T follicular helper cell (primary cell): Measurements from ENCODE around the gene GRIA1.

Experiments
- DNase-seq: peaks from one replicate; pipeline ENCODE4 v3.0.0-alpha.2; 2020; ENCODE audit warnings: low read depth

GRIA1 gene

GRCh38 chr5:153551537-153552079 lies 61.1 kb downstream of the GRIA1 start:
- DNase-seq = no peak

- no peak for DNase-seq
Measured at GRCh38 chr5:153552886-153553285, 62.4 kb downstream of the GRIA1 start.

- DNase-seq = no peak
Measured at GRCh38 chr5:153555420-153556114, 65.1 kb downstream of the GRIA1 start.

- no peak for DNase-seq
Measured at GRCh38 chr5:153558957-153559356, 68.5 kb downstream of the GRIA1 start.

- no peak for DNase-seq
Measured at GRCh38 chr5:153559926-153560325, 69.5 kb downstream of the GRIA1 start.

- no peak for DNase-seq
Measured at GRCh38 chr5:153562189-153562588, 71.7 kb downstream of the GRIA1 start.

- DNase-seq = no peak
Measured at GRCh38 chr5:153565822-153566221, 75.4 kb downstream of the GRIA1 start.

- no peak for DNase-seq
Measured at GRCh38 chr5:153569036-153569435, 78.6 kb downstream of the GRIA1 start.

GRCh38 chr5:153571162-153571561 lies 80.7 kb downstream of the GRIA1 start:
- DNase-seq = no peak

- DNase-seq = no peak
Measured at GRCh38 chr5:153572411-153573145, 82.1 kb downstream of the GRIA1 start.

GRCh38 chr5:153573326-153574033 lies 83.0 kb downstream of the GRIA1 start:
- DNase-seq = no peak

- DNase-seq = no peak
Measured at GRCh38 chr5:153584126-153584959, 93.9 kb downstream of the GRIA1 start.

- no peak for DNase-seq
Measured at GRCh38 chr5:153584960-153585359, 94.5 kb downstream of the GRIA1 start.

- DNase-seq = no peak
Measured at GRCh38 chr5:153585622-153586277, 95.3 kb downstream of the GRIA1 start.

GRCh38 chr5:153592081-153592480 lies 101.6 kb downstream of the GRIA1 start:
- DNase-seq = no peak

GRCh38 chr5:153594785-153595184 lies 104.3 kb downstream of the GRIA1 start:
- no peak for DNase-seq

GRCh38 chr5:153598099-153598498 lies 107.6 kb downstream of the GRIA1 start:
- no peak for DNase-seq

- DNase-seq = no peak
Measured at GRCh38 chr5:153601377-153601776, 110.9 kb downstream of the GRIA1 start.

GRCh38 chr5:153605386-153605785 lies 114.9 kb downstream of the GRIA1 start:
- DNase-seq = no peak

GRCh38 chr5:153610009-153610408 lies 119.5 kb downstream of the GRIA1 start:
- DNase-seq = no peak

GRCh38 chr5:153610811-153611210 lies 120.3 kb downstream of the GRIA1 start:
- no peak for DNase-seq
